ENCODE data around the gene NSDHL. TPM values are rescaled to one million over a fixed set of nuclear protein-coding genes. Genes with fewer than 3 reads are reported as not detected.

Gene NSDHL
- total and polyA plus RNA-seq, 2 donors from 2014 or later = 14.3 to 30.9 TPM

- H3K27me3 ChIP-seq (ENCODE audit: control insufficient read depth, insufficient read depth, low read length) = no peaks in the 10 kb centered on the region
- no peaks in the 10 kb centered on the region for H3K4me1 ChIP-seq (ENCODE audit: control insufficient read depth in 2 of 3, insufficient read depth in 2 of 3, low read depth in 1 of 3, low read length in 3 of 3)
- no peak overlapping the region for H3K27ac ChIP-seq (ENCODE audit: low read depth in 2 of 2, low read length in 2 of 2)
- no peak for FAIRE-seq
- no peak overlapping the region for H3K4me3 ChIP-seq (ENCODE audit: low read length in 3 of 3)
- TF ChIP-seq CTCF (IDR thresholded peaks at IDR 0.05; ENCODE audit: borderline replicate concordance, extremely low read depth, insufficient read depth) = no peak
- intact Hi-C loops (cut with DNase I) = no loop called here
- H3K36me3 ChIP-seq (ENCODE audit: control insufficient read depth in 2 of 3, insufficient read depth in 3 of 3, low read length in 3 of 3) = no peaks in the 10 kb centered on the region
- H3K9ac ChIP-seq (ENCODE audit: low read length in 3 of 3) = no peak overlapping the region
- no peaks in the 10 kb centered on the region for H3K9me3 ChIP-seq (ENCODE audit: control insufficient read depth in 2 of 3, insufficient read depth in 1 of 3, low read length in 3 of 3)
- peak in 1 of 5 donors; percentile 58 for DNase-seq
Observed at GRCh38 chrX:152892999-152893891, 62.4 kb downstream of the NSDHL start.

- TF ChIP-seq CTCF (IDR thresholded peaks at IDR 0.05; ENCODE audit: borderline replicate concordance, extremely low read depth, insufficient read depth) = no peak
- Histone ChIP-seq H3K9me3 (ENCODE audit: control insufficient read depth in 2 of 3, insufficient read depth in 1 of 3, low read length in 3 of 3) (no peaks in the 10 kb centered on the region), H3K36me3 (ENCODE audit: control insufficient read depth in 2 of 3, insufficient read depth in 3 of 3, low read length in 3 of 3) (no peaks in the 10 kb centered on the region), H3K27ac (ENCODE audit: low read depth in 2 of 2, low read length in 2 of 2) (no peak overlapping the region), H3K4me1 (ENCODE audit: control insufficient read depth in 2 of 3, insufficient read depth in 2 of 3, low read depth in 1 of 3, low read length in 3 of 3) (peaks cover 0 to 2% (median 0%) of the 10 kb centered on the region in 3 donors), H3K27me3 (ENCODE audit: control insufficient read depth, insufficient read depth, low read length) (no peaks in the 10 kb centered on the region), H3K4me3 (ENCODE audit: low read length in 3 of 3) (no peak overlapping the region), H3K9ac (ENCODE audit: low read length in 3 of 3) (no peak overlapping the region)
- intact Hi-C loops (cut with DNase I) = no loop called here
- DNase-seq = peak in 1 of 5 donors; percentile 52
- no peak for FAIRE-seq
Observed at GRCh38 chrX:152893980-152894610, 63.2 kb downstream of the NSDHL start.

- Histone ChIP-seq H3K9me3 (ENCODE audit: control insufficient read depth in 2 of 3, insufficient read depth in 1 of 3, low read length in 3 of 3) (no peaks in the 10 kb centered on the region), H3K9ac (ENCODE audit: low read length in 3 of 3) (no peak overlapping the region), H3K36me3 (ENCODE audit: control insufficient read depth in 2 of 3, insufficient read depth in 3 of 3, low read length in 3 of 3) (no peaks in the 10 kb centered on the region), H3K27ac (ENCODE audit: low read depth in 2 of 2, low read length in 2 of 2) (no peak overlapping the region), H3K4me1 (ENCODE audit: control insufficient read depth in 2 of 3, insufficient read depth in 2 of 3, low read depth in 1 of 3, low read length in 3 of 3) (peaks cover 0 to 2% (median 0%) of the 10 kb centered on the region in 3 donors), H3K27me3 (ENCODE audit: control insufficient read depth, insufficient read depth, low read length) (no peaks in the 10 kb centered on the region), H3K4me3 (ENCODE audit: low read length in 3 of 3) (no peak overlapping the region)
- peak in 1 of 5 donors; percentile 49 for DNase-seq
- intact Hi-C loops (cut with DNase I) = no loop called here
- TF ChIP-seq CTCF (IDR thresholded peaks at IDR 0.05; ENCODE audit: borderline replicate concordance, extremely low read depth, insufficient read depth) = no peak
- no peak for FAIRE-seq
Observed at GRCh38 chrX:152895121-152895520, 64.3 kb downstream of the NSDHL start.

Data from kidney (tissue), 14 donors.